GM21381 (cell line): ENCODE data around the gene ZP1.
"Not testable (repeated sequence)": the region's sequence is repeated elsewhere in the genome, so short reads cannot be mapped to it uniquely, and the experiment has no call there.

Source experiments
- ATAC-seq: cut with Tn5 transposase; IDR thresholded peaks from one replicate; pipeline ENCODE4 v1.9.1; 2021; ENCODE audit warnings: mild to moderate bottlenecking, moderate library complexity; ENCODE audit not compliant: unreplicated experiment

Gene ZP1, protein sequence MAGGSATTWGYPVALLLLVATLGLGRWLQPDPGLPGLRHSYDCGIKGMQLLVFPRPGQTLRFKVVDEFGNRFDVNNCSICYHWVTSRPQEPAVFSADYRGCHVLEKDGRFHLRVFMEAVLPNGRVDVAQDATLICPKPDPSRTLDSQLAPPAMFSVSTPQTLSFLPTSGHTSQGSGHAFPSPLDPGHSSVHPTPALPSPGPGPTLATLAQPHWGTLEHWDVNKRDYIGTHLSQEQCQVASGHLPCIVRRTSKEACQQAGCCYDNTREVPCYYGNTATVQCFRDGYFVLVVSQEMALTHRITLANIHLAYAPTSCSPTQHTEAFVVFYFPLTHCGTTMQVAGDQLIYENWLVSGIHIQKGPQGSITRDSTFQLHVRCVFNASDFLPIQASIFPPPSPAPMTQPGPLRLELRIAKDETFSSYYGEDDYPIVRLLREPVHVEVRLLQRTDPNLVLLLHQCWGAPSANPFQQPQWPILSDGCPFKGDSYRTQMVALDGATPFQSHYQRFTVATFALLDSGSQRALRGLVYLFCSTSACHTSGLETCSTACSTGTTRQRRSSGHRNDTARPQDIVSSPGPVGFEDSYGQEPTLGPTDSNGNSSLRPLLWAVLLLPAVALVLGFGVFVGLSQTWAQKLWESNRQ

DNA sequence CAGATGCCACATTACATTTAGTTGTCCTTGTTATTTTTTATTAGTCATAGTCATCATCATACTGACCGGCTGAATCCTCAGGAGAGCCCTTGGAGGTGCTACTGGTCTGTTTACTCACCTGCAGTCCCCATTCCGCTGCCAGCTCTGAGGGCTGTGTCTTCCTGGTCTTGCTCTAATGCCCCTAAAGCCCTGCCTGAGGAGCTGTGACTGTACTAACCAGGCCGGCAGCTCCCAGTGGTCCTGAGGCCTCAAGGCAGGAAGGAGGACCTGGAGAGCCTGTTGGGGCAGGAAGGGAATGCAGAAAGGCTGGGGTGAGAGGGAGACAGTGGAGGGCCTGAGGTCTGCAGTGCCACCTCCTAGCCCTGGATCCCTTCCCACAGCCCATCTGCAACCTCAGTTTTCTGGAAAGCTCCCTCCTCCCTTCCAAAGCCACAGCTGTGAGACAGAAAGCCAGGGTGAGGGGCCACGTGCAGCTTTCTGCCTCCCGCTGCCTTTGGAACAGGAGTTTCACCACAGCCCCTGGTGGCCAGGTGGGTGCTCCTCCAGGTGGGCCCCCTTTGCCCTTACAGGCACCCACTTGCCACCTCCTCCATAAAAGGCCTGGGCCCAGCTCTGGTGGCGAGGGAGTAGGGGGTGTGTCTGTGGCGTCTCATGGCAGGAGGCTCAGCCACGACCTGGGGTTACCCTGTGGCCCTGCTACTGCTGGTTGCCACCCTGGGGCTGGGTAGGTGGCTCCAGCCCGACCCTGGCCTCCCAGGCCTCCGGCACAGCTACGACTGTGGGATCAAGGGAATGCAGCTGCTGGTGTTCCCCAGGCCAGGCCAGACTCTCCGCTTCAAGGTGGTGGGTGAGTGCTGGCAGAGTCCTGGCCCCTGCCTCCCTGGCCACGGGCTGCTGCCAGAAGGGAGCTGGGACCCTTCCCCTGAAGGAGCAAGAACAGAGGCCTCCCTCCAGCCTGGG, at the start of gene ZP1:
Gene ZP1, plus strand, starts transcription at position 632 of the 960 bp plus-strand sequence. Its CDS starts 20 bp downstream, at position 652.
- ATAC-seq = no peak

DNA sequence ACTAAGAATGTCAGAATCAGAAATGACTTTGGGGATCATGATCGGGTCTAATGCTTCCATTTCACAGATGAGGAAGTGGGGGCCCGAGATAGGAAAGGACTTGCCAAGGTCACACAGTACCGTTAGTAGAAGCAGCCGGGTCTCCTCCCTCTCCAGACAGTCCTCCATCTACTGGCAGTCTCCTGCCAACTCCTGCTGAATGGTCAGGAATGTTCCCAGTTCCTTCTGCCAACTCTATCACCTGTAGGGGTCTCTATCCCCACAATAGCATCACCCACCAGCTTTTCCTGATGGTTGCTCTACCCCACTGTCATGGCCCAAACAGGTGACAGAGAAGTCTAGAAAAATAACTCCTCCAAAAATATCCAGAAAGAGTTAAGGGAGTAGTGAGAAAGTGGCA, 49.3 kb upstream of the ZP1 start:
- no peak for ATAC-seq

DNA sequence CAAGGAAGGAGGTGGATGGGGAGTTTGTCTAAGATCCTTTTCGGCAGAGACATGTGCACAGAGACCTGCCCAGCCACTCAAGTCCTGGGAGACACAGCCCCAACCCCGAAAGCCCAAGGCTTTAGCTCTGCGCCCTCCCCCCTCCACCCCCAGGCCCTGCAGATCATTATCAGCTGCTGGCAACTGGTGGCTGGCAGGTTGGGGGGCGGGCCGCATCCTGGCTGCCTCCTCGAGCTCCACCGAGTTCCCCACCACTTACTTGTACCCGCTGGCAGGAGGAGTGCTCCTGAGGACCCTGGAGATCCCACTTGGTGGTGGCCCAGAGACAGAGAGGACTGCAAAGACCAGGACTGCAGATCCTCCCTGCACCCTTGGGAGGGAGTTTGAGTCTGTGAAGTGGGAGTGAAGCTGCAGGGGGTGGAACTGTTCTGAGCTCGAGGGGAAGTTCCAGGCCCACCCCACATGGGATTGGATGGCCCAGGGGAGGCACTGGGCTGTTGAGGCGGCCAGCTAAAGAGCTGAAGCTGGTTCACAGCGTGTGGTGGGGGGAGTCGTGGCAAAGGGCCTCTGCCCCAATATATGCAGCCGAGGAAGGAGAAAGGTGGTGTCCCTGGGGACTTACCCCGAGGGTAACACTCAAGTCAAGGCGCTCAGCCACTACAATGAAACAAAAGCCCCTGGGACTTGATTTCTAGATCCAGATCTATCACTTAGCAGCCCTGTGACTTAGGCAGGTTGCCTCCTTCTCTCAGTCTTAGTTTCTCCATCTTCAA, 45.3 kb upstream of the ZP1 start:
- no peak for ATAC-seq

DNA sequence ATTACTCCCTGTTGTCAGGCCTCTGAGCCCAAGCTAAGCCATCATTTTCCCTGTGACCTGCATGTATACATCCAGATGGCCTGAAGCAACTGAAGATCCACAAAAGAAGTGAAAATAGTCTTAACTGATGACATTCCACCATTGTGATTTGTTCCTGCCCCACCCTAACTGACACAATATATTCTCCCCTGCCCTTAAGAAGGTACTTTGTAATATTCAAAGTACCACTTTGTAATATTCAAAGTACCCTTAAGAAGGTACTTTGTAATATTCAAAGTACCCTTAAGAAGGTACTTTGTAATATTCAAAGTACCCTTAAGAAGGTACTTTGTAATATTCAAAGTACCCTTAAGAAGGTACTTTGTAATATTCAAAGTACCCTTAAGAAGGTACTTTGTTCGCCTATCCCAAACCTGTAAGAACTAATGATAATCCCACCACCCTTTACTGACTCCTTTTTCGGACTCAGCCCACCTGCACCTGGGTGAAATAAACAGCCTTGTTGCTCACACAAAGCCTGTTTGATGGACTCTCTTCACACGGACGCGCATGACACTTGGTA, 43.5 kb upstream of the ZP1 start:
- ATAC-seq = not testable (repeated sequence)

DNA sequence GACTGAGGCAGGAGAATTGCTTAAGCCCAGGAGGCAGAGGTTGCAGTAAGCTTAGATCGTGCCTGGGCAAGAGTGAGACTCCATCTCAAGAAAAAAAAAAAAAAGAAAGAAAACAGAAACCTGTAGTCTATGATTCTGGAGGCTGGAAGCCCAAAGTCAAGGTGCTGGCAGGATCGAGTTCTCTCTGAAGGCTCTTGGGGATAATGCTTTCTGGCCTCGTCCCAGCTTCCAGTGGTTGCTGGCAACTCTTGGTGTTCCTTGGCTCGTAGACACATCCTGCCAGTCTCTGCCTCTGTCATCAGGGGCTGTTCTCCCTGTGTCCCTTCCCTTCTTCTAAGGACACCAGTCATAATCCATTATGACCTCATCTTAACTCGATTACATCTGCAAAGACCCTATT, 42.2 kb upstream of the ZP1 start:
- no peak for ATAC-seq

DNA sequence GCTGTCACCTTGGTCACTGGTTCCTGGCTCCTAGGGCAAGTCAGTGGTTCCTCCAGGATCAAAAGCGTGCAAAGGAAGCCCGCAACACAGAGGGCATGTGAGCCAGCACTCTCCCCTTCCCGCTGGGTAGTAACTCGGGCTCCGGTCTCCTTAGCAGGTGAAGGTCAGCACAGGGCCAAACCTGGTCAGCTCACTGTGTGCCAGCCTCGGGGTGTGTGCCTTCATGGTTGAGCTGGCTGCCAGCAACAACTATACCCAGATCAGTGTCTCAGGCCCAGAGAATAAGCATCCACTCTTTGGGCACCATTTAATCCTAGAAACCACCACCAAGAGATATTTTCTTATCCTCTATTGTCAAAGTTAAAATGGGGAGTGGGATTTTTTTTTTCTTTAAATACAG, 41.6 kb upstream of the ZP1 start:
- no peak for ATAC-seq

DNA sequence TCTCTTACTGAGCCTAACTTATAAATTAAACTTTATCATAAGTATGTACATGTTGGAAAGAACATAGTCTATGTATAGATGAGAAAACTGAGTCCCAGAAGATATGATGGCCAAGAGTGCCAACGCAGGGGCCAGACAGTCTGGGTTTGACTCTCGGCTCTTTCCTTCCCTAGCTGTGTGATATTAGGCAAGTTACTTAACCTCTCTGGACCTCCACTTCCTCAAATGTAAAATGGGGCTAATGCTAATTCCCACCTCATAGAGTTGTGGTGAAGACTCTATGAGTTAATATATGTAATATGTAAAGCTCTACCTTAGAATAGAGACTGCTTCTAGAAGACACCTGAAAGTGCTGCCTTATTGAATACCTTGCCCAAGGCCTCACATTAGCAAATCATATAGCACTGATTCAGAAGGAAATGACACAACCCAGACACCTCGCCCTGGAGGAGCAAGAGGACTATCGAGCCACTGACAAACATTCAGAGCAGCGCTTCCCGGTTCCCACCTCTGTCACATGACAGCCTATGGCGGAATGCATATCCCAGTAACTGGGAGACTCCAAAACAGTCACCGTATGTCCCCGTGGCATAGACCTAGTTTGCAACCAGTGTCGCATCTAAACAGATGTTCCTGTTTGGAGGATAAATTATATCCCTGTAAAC, 36.7 kb upstream of the ZP1 start:
- ATAC-seq = no peak

DNA sequence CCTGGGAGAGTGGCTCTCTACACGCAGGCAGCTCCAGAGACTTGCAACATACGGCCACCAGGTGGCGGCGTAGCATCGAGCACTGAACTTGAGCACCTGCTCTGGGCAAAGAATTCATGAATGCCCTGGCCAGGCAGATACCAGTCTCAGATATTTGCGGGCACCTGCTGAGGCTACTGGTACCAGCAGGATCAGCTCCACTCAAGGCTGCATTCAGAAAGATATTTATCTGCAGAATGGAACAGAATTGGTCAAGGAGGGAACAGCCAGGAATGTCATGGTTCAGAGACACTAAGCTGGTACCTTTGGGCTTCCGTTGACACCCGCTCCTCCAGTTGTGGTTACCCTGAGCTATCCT, 36.2 kb upstream of the ZP1 start:
- ATAC-seq = no peak

DNA sequence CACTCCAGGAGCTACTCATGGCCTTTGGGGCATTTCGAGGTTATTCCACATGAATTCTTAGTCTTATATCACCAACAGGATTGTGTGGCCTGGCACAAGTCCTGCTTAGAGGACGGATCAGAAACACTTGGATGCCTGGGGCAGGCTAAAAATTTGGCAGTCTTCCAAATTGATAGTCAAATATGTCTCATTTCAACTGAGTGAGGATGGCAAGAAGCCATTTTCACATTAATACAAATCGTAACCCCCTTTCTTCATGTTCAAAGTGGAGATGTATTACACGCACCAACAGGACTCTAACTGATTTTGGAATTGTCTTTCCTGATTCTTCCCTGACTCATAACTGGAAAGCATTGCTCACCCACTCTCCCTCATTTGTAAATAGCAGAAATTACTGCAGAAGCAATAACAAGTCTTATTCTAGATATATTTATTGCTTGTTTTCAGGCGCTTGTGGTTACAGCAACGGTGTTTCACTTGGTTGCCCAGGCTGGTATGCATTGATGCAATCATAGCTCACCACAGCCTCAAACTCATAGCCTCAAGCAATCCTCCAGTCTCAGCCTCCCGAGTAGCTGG, 35.8 kb upstream of the ZP1 start:
- no peak for ATAC-seq

DNA sequence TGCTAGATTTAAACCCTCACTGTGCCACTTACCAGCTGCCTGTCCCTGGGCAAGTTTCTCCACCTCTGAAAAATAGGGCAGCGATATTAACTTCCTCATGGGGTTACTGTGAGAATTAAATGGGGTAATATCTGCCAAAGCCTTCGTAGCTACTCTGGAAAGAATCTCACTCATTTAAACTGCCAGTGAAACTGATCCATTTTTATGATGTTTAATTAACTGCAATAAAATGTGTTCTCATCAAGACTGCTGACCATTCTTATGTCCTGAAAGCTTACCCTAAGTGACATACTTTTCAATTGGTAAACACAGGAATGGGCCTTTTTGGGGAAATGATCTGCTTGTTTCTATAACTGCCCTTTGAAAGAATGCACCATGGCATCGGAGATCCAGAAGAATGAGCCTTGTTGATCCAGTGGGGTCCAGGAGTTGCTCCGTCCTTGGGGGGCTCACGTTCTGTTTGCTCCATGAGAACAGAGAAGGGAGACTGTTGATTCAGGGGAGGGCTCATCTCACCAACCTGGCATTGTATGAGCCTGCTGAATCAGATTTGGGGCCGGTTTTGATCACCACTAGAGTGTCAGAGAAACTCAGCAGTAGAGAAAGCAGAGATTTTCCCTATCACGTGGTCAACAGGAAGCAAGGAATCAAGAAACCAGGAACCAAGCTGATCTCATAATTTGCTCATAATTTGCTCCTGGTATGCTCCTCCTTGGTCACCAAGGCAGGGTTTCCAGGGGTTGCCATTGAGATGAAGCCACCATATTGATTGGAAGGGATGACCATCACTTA, 32.4 kb upstream of the ZP1 start:
- no peak for ATAC-seq

DNA sequence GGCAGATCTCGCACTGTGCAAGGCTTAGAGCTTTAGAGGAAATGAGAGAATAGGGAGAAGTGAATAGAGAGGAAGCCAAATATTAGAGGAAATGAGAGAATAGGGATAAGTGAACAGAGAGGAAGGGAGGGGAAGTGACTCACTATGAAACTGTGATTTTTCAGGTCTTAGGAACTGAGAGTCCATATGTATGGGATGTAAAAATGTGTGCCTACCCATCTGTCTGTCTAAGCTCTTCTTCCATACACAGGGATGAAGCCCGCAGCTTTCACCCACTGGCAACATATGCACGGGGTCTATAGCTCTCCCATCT, 31.9 kb upstream of the ZP1 start:
- ATAC-seq = no peak

DNA sequence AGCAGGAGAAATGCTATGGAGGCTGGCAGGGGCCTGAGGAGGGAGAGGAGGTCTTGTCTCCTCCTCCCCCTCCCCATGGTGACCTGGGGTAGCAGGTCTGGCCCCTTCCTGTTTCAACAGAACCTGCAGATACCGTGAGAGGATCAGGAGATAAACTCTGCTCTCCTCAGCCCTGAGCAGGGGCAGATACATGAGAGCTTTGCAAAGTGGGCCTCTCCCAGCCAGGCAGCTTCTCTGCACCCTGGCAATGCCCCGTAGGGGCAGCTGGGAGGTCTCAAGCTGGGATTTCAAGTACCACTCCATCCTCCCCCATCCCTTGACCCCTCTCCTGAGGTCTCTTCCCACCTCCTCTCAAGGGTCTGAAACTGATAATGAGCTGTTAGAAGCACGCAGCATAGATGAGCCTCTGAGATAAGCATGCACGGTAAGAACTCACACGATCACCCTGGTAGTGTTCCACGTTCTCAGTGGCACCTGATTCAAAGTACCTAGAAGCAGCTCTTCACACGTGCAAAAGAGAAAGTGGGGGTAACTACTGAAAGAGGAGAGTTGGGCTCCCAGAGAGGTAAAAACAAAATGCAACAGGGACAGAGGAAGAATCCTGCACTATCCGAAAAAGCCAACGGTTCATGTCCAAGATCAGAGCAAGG, 30.4 kb upstream of the ZP1 start:
- no peak for ATAC-seq

DNA sequence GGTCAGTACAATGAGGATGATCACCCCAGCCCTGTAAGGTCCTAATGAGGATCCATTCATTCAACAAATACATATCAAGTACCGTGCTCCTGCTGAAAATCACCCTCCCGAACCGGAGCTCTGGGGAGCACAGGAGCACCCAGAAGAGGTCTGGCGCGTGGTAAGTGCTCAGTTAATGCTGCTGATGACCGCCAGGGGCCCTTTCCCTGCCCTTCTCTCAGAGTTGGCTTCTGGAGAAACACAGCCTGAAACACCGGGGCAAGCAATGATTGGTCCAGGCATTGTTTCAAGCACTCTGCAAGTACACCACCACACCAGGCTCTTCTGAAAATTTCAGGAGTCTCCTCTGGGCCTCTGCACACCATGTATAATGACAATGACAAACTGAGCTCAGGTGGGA, 29.2 kb upstream of the ZP1 start:
- ATAC-seq = no peak

DNA sequence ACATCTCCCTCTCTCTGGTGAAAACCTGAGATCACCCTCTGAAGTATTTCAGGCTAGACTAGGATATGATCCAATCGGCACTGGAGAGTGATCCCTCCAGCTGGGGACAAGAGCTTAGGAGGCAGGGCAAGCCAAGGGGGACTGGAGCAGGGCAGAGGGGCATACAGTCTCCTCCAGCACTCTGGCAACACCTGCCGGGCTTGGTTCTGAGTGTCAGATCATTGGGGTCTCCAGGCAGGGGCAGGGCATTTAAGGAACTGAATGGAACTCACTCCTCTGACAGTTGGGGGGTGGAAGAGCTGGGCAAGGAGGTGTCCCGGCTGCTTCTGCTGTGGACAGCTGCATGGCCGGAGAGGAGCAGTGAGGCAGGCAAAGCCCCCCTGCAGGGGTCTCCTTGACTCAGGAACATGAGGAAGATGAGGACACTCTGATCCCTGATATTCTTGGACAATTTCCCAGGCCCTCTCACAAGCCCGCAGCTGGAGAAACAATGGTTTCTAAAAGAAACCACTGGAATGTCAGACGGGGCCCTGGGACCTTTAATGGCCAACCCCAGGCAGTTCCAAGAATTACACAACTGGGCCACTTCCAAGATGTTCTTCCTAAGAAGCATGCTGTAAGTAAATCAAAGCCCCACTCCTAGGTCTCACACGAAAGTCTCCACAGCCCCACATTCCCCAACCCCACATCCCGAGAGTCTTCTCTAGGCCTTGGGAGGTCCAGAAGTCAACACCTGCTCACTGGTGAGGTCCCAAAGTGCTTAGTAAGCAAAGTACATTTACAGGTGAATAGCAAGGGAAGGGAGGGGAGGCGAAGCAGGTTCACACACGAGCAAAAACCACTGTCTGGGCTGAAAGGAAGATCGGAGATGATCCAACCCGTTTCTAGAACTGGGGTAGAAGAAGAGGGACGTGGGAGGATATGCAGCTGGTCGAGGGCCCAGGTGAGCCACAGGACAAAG, 26.6 kb upstream of the ZP1 start:
- ATAC-seq = no peak

DNA sequence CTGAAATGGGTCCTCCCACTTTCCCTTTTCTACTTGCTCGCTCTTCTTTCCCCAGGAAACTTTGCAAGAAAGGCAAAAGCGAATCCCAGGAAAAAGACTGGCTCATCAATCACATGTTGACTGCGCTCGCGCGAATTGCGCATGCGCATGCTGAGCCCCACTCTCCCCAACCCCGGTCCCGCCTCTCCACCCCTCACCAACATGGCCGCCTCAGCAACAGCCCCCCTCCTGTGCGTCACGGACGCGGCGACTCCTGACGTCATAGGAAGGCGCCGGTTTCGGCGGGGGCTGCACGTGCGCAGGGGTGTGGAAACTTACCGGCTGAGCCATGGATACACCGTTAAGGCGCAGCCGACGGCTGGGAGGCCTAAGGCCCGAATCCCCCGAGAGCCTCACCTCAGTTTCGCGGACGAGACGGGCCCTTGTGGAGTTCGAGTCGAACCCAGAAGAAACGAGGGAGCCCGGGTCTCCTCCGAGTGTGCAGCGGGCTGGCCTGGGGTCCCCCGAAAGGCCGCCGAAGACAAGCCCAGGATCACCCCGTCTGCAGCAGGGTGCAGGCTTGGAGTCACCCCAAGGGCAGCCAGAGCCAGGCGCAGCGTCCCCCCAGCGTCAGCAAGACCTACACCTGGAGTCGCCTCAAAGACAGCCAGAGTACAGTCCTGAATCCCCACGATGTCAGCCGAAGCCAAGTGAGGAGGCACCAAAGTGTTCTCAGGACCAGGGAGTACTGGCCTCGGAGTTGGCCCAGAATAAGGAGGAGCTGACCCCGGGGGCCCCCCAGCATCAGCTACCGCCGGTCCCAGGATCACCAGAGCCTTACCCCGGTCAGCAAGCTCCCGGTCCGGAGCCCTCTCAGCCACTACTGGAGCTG, 25.3 kb upstream of the ZP1 start, which contains the start of gene CCDC86:
Gene CCDC86, plus strand, starts transcription at position 317 of the 871 bp plus-strand sequence. Its CDS starts 12 bp downstream, at position 329.
- ATAC-seq = peak; percentile 89
